ENCODE measurements around the gene IL4I1.

The IL4I1 gene

DNA sequence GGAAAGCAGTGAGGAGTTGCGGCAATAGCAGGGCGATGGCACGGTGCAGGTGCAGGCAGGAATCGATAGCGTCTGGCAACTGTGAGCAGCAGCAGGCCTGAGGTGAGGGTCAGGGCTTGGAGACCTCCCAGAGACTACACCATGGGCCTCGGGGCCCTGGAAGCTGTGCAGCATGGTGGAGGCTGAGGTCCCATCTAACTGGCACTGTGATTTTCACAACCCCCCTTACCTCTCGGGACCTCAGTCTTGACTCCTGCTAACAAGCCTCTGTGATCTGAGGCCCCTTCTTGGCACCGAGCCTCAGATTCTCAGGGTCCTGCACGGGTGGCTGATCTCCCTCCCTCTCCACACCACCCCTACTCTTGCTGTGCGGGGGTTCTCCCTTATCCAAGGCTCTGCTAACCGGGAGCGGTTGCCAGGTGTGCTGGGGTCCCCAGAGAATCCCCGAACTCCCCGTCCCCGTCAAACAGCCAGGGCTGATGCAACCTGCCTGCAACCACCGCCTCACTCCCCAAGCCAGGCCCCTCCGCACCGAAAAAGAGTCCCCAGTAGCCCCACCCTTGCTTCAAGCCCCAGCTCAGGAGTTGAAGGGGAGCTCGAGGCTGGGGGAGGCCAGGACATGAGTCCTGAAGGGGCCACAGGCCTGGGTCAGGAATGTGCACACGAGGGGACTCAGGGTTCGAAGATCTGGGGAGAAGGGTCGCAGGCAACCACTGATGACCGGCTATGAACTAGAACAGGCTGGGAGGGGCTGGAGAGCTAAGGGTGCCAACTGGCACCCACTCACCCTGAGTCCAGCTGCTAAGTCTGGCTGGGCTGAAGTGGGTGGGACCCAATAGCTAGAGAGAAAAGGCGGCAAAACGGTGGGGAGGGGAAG, 27.6 kb upstream of the IL4I1 start:
- DNase-seq (ENCODE audit: low read depth), result no peak

DNA sequence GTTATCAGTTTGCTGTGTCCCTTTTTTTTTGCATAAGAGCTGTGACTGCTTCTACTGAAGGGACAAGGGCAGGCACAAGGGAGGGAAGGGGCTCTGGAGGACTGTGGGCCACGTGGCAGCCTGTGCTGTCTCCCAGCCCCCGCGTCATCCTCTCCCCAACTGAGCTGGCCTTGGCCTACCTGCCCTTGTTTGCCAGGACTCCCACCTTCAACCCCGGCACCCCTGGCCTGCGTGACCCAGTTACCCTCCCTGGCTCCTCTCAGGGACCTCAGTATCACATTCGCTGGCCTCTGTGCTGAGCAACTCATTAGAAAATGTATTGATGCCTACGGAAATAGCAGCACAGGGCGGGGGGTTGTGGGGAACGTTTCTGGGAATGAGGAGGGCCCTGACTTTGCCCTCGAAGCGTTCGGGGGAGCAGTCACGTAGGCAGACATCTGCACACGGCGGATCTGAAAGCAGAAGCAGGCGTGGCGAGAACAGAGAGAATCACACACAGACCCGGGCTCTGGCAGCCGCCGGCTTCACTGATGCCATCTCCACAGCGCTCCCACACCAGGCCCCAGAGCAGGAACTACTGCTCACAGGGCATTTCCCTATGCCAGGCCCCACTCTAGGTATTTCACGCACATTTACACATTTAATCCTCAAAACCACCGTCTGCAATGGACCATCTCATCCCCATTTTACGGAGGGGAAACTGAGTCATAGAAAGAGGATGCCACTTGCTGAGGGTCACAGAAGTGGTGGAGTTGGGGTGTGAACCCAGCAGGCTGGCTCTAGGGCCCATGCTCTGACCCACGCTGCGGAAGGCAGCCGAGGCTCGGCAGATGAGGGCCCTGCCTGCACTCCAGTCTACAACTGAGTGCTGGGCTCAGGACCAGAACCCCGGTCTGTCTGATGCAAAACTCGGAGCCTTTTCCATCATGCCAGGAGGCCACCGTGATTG, 26.6 kb upstream of the IL4I1 start:
- no peak for DNase-seq (ENCODE audit: low read depth)

DNA sequence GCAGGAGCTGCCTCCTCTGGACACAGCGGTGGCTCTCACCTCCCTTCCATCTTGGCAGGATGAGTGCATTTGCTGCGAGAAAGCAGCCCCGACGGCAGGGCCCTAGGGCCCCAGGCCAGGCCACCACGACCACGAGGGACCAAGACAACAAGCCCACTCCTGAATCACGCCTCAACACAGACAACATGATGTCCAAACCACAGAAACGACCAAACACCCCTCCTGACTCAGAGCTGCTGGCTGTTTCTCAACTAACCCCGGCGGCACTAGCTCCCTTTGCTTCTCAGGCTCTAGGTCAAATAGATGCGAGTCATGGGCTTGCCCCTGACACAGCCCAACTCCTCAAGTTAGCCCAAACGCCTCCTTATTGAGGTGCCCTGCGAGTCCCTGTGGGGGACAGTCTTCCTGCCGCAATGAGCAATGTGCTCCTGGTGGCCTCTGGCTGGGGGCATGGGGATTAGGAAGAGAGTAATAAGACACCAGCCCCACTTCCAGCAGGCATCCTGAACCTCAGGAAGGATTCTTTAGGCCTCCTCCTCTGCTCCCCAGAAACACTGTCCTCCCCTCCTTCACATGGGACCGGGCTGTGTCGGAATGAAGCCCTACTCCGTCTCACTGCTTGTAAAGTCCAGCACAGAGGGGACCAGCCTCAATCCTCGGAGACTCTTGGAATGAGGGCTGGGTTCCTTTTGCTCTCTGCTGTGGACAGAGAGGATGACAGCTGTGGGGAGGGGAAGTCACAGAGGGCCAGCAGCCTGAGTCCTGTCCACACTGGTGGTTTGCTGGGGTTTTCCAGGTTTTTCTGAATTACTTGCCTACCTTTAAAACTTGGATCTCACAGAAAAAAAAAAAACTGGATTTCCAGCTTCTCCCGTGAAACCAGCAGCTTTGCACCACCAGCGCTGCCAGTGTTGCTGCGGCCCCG, 25.4 kb upstream of the IL4I1 start:
- no peak for DNase-seq (ENCODE audit: low read depth)

DNA sequence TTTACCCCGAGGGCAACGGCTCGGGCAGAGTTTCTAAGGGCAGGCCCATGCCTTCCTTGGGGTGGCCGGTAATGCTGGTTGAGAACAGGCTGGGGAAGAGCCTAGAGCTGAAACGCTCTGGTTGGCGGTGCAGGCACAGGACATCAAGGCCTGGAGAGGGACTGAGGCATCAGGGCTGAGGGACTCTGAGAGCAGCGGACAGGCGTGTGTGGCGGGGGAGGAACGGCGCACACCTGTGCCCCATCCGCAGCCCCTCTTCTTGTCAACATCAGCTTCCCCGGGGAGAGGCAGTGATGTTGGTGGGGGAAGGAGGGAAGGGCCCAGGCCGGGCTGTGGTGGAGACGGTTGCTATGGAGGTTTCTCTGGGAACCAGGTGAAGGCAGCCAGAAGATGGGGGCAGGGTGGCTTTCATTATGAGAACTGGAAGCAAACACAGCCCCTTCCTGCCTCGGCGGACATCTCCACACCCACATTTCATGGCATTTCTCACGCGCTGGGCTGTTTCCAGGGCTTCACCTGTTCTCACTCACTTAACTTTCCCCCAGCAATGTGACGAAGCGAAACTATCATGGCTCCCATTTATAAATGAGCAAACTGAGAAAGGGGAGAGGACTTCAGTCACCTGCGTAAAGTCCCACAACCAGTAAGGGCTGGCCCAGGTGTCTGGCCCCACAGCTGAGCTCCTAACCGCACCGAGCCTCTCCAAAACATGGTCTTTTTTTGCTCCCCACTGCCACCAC, 24.1 kb upstream of the IL4I1 start:
- DNase-seq (ENCODE audit: low read depth), result no peak

DNA sequence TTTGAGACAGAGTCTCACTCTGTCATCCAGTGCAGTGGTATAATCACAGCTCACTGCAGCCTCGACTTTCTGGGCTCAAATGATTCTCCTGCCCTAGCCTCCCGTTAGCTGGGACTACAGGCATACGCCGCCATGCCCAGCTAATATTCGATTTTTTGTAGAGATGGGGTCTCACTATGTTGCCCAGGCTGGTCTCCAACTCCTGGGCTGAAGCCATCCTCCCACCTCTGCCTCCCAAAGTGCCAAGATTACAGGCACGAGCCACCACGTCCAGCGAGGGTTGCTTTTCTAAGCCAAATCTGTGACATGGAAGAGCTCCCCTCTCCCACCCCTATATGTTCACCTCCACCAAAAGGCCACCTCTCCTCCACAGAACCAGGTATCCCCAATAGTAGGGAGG, 21.4 kb upstream of the IL4I1 start:
- no peak for DNase-seq (ENCODE audit: low read depth)

DNA sequence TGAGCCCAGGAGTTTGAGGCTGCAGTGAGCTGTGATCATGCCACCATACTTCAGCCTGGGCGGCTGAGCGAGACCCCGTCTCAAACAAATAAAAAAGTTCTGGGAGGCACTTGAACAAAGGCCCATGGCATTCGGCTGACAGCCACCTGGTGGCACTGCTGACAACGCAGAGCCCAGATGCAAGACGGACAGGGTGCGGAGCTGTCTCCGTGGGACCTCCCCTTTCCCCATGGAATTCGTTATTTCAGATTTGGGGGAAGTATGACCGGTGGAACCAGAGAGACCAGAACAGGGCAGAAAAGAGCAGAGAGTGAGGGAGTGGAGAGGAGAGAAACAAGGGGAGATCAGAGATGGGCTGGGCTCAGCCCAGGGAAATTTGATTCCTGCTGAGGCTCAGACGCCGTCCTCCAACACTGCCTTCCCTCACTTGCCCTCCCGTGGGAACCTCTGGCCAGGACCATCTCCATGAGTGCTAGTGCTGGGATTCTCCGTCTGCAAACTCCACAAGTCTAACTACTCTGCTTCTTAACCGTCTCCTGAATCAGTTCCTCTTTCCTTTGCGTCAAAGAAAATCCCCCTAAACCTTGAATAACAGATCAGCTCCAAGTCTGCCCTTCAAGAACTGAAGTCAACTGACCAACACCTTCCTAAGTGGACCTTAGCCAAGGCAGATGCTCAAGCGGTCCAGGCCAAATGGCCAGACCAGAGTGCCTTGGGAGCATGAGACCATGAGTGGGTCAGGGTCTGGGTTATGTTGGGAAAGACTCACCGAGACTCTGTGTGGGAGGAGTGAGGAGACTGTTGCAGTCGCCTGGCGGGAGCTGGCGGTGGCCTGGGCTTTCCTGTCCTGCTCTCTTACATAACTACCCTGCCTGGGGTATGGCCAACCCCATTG, 20.4 kb upstream of the IL4I1 start:
- no peak for DNase-seq (ENCODE audit: low read depth)

DNA sequence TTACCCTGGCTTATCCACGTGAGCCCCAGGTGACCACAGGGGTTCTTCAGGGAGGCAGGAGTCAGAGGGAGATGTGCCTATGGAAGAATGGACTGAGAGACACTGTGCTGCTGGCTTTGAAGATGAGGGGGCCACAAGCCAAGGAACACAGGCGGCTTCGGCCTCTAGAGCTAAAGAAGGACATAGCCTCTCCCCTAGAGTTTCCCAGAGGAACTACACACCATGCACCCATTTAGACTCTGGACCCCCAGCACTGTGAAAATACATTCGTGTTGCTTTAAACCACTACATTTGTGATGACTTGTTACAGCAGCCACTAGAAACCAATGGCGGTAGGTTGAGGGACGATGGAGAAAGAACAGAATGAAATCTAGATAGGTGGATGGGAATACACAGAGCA, 18.6 kb upstream of the IL4I1 start:
- no peak for DNase-seq (ENCODE audit: low read depth)

DNA sequence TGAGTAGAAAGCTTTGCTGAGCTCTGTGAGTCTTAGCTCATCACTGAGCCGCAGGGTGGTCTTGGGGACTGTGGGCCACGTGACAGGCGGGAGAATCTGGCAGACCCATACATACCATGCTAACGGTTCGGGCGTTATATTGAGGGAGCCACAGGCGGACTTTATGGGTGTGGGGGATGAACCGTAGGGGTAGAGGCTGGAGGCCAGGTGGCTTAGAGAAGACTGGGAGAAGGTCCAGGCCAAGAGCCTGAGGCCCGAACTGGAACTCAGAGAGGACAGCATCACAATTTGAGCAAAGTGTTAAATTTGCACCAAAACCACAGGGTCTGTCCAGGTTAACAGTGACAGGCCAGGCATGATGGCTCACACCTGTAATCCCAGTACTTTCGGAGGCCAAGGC, 17.0 kb upstream of the IL4I1 start:
- DNase-seq (ENCODE audit: low read depth), result no peak

DNA sequence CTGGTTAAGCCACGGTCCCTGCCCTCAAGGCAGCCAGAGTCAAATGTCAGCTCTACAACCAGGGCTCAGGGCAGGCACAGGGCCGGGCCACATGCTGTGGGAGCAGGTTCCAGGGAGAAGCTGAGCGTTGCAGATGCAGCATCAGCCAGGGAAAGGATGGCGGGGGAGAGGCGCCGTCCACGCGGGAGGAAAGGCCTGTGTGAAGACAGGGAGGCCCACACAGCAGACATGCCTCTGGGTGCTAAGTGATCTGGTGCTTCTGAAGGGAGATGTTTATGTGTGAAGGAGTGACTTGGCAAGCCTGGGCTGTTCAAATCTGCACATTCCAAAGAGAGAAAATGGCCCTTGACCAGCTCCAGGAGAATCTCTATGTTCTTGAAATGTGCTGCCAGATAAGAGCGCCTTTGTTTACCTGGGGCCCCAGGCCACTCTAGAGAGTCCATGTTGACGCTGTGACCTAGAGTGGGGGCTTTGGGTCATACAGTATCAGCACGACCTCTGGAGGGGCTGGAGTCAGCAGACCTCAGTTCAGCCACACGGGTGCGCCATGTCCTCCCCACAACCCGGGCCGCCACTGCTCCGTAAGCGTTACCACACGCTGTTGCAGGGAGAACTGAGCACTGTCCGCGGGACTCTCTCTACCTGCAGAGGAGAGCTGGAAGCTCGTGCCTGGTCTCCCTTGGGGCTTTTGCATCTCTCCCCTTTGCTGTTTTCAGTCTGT, 16.4 kb upstream of the IL4I1 start:
- no peak for DNase-seq (ENCODE audit: low read depth)

DNA sequence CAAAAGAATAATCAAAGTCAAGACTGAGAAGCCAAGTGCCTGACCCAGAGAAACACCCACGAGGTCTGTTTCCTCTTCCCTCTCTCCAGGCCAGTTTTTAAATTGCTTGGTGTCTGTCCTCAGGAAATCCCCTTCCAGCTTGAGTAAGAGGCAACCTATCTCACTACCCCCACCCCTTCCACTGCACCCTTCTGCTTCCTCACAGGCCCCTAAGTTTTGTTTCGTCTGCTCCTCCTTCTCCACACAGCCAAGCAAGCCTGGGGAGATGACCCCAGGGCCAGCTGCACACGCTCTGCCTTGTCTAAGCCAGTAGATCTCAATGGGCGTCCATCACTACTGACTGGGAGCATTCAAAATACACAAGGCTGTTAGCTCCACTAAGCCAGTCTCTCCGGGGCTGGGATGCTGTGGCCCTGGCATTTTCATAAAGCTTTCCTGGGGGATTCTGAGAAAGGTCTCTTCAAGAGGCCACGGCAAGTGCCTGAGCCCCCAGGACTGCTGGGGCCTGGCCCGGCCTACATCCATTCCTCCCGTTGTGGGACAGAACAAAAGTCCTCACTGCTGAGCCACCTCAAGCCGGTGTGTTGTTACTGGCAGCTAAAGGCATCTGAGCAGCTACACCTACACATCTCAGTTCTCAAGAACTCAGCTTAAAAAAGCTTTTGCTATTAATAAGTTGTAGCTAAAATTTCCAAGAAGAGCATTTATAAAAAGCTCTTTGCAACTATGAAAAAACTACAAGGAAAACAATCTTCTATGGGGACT, 14.9 kb upstream of the IL4I1 start:
- no peak for DNase-seq (ENCODE audit: low read depth)

DNA sequence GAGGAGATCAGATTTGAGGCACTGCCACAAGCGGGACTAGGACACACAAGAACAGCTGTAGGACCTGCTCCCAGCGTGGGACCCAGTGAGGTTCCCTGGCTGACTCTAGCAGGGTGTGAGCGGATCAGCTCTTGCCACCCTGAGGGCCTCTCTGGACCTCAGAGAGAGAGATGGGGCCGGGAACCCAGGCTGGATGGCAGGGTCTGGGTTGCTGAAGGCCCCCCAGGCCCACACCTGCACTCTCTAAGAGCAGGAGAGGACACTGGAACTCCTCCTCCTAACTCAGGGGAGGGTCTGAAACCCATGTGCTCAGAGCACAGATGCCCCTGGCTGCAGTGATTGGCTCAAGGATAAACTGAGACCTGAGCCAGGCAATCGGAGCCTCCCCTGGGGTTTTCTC, 13.5 kb upstream of the IL4I1 start:
- no peak for DNase-seq (ENCODE audit: low read depth)

DNA sequence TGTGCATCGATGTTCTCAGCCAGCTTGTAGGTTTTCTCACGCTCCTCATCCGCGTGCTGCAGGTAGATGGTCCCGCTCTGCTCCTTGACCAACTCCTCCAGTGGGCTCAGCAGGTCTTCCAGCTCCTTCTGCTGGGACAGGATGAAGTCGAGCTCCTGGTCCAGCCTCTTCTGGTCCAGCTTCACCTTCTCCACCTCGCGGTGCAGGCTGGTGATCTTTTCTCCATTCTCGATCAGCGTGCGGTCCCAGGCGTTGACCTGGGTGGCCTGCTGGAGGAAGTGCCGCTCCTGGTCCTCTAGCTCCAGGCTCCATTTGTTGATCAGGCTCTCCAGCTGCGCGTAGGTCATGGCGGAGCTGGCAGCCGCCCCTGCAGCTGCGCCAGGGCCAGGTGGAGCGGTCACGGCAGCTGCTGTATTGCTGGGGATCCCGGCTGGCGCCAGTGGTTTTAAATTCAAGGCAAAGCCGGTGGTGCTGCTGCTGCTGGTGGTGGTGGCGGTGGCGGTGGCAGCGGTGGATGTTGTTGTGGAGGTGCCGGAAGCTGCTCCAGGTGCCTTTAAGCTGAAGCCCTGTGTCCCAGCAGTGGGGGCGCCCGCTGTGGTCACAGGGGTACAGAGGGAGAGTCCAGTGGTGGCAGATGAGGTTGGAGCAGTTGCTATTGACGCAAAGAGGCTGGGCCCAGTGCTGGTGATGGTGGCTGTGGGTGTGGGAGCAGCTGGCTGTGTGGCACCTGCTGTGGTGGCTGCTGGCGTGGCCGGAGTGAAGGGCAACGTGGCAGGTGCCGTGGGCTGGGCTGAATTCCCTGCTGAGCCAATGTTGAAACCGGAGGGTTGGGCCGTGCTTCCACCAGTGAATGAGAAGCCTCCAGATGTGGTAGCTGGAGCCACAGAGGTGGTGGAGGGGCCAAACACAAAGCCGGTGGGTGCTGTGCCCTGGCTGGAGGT, 12.1 kb upstream of the IL4I1 start:
- no peak for DNase-seq (ENCODE audit: low read depth)

DNA sequence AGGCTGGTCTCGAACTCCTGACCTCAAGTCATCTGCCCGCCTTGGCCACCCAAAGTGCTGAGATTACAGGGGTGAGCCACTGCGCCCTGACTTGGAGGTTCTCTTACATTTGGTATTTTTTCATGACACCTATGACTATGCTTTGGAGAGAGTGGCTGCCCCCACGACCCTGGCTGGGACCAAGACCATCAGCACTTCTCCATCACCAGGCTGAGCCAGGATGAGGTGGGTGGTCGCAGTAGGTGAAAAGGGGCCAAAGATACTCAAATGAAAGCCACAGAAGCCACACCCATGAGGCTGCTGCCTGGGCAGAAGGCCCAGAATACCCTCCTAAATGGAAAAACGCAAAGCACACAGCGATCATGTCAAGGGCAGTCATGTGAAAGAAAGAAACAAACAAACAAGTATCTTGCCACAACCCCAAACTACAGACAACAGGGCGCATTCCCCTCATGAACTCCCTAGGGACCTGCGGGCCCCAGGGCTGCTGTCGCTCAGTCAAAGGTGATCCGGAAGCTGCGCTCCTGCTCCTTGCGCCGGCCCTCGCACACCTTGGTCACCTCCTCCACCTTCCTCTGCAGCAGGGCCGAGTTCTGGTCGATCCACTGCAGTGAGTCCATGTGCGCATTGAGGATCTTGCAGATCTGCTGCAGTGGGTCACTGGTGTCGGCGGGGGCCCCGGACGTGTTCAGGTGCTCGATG, 11.2 kb upstream of the IL4I1 start:
- no peak for DNase-seq (ENCODE audit: low read depth)

DNA sequence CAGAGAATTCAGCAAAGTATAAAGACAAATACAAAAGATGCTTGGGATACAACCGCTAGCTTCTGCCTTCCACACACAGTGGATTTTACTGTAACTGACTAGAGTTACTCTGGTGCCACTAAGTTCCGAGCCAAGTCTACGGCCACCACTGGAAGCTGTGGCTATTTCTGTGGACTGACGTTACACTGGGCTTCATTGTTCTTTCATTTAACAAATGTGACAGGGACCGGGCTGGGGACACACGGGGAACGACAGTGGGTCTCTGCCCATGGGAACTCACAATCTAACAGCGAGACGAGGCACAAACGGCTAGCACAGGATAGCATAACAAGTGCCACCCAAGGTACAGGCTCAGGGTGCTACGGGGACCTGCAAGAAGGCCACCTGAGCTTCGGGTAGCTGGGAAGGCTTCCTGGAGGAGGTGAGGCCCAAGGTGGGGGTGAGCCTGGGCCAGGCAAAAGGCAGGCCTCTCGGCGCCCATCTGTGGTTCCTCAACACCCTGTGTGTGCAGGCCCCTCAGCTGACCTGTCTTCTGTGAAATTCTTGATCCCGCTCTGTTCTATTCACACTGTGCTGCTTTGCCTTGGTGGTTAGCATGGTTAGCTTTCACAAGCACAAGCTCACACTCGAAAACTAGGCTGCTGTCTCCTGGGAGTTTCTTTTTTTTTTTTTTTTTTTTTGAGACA, 10.3 kb upstream of the IL4I1 start:
- no peak for DNase-seq (ENCODE audit: low read depth)

DNA sequence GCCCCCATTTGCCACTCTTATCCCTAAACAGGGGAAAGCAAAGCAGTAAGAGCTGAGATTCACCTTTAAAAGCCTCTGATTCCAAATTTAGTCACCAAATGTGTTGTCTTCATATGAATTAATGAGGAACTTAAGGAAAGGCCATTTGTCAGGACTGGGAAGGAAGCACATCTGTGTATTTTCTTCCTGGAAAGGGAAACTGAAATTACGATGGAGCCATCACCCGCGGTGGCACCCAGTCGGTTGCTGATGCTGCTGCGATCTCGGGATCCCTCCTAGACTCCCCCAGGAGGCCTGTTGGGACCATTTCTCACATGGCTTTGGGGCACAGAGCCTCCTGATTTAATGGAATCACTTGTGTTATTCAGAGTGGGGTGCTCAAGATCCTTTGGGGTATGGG, 7.4 kb upstream of the IL4I1 start:
- DNase-seq (ENCODE audit: low read depth), result no peak

DNA sequence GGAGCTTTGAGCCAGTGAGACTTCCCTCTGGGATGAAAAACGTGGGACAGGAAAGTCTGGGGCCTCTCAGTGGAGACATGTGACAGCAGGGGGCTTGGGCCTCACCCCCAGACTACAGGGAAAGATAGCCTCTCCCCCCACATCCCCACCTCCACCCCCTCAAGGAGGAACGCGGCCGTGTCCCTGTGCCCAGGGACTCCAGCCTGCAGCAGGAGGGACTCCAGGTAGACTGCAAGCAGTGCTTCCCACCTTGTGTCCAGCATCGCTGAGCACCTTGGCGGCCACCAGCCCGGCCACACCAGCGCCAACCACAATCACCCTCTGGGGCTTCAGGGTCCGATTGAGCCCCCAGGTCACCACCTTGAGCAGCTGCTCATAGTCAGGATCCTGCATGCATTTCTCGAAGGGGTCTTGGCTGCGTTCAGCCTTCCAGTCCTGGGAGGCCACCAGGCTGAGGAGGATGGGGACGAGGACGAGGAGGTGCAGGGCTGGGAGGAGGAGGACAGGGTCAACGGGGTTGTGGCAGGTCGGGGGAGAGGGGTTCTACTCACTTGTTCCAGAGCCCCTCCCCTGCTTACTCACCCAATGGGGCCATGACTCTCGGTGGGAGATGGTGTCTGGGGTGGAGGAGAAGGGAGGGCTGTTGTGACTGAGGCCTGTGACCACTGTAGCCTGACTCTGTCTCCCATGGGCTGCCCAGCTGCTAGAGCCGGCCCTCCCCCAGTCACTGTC, 955 bp downstream of the IL4I1 start:
- DNase-seq (ENCODE audit: low read depth), result no peak

Data from stimulated activated CD8-positive, alpha-beta memory T cell treated with anti-CD3 and anti-CD28 coated beads, Interleukin-15, amount 100 ng/mL, for 24 hours (primary cell).